HL-60/S4 (cell line): ENCODE results near the gene CUBN.

Source experiments
- in situ Hi-C: fragments of 300-500 bp; cut with MboI; formaldehyde crosslinking; loops from 2 replicates; pipeline ENCODE4 v1.14.3; 2022; ENCODE audit warnings: low sequenced_read_pairs

CUBN gene

DNA sequence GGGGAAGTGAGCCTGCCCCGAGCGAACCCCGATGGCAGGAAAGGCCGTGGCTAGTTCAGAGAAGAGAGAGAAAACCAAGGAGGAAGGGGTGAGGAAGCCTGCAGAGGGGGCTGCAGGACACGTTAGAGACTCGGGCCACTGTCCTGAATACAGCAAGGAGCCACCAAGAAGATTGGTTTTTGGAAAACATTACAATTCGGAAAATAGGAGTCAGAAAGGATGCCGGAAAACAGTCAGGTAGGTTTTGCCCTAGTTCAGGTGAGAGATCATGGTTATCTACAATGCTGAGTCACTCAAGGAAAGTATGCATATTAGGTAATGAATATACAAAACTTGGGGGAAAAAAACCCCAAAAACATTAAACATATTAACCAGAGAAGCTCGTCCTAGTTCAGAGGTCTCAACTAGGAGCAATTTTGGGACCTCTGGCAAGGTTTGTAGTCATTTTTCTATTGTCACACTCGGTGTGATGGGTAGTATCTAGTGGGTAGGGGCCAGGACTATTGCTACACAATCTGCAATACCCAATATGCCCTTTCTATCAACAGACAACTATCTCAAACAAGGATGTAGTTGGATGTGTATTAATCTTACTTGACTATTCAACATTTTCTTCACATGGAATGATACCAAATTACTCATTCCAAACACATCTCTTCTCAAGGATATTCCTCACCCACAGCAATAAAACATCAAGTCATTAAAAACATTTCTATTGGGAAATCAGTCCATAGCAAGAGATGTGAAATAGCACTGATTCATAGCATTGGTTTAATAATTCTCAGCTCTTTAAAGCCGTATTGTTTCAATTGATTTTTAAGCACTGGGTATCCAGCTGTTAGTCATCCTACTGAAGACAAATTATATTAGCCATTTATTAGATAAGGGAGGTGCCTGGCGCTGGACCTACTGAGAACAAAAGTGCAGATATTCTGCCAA is 238.0 kb downstream of the CUBN start:
- in situ Hi-C loops, result no loop called here

DNA sequence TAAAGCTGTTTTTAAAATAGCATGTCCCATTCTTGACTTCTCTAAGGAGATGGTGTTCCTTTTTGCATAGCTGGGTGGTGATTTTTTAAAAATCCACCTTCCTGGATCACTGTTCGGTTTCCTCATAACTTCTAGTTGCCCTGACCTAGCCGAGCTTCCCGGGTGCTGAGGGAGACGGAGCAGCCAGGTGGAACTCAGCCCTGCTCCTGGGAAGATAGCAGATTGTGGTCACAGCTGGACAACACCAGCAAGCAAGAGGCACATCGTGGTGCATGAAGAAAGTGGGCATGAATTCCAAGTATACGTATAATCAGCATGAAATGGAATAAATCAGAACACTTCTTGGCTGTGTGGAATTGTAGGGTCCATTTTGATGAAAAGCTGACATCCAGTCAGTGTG is 238.9 kb downstream of the CUBN start:
- in situ Hi-C loops, result no loop called here

DNA sequence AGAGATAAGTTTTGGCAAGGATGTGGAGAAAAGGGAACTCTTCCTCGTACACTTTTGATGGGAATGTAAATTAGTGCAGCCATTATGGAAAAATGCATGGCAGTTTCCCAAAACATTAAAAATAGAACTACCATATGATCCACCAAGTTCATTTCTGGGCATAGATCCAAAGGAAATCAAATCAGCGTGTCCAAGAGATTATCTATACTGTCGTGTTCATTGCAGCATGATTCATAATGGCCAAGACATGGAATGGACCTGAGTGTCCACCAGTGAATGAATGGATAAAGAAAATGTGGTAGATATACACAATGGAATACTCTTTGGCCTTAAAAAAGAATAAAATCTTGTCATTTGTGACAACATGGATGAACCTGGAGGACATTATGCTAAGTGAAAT is 242.0 kb downstream of the CUBN start:
- in situ Hi-C loops, result no loop called here

DNA sequence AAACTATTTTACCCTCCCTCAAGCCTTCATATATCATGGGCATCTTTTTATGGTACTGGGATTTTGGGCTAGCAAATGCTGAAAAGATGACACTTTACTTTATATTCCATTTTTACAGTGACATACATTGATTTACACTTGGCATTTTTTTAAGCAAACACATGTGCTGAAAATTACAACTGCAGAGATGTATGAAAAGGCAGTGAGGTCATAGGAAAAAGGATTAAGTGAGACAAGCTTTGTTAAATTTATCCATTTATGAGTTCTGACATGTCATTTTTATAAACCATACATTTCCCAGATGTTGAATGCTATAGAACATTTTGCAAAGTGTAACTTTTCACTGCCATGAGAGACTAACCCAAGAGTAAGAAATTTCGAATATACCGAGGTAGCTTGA is 243.6 kb downstream of the CUBN start:
- in situ Hi-C loops, result no loop called here

DNA sequence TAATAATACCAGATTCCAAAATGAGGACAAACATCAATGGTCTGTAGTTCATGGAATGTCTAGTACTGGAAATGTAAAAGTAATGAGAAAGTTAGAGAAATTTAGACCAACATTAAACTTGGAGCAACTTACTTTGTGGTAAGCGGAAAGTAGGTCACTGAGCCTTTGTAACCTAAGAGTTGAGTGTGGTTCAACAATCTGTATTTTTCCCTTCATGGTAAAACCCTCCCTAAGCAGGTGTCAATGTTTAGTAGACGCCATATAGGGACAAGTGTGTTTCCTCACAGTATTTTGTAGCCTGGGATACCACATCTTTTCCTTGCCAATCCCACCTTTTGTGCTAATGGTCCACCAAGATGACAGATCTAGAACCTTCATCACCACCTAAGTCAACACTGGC is 245.1 kb downstream of the CUBN start:
- in situ Hi-C loops, result no loop called here

DNA sequence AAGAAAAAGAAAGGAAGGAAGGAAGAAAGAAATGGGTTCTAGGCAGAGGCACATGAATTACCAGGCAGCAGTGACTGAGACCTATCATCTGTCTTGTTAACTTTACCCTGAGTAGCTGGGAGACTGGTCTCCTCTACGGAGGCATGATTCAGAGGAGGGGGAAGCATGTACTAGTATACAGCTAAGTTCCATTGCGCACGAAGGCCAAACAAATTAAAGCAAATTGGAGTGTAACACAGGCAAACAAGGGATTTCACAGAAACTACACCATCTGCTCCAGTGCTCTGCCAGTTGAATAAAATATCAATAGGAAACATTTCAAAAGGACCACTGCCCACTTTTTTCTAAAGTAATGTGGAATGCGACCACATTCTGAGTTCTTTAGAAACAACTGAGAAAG is 246.5 kb downstream of the CUBN start:
- in situ Hi-C loops, result no loop called here

DNA sequence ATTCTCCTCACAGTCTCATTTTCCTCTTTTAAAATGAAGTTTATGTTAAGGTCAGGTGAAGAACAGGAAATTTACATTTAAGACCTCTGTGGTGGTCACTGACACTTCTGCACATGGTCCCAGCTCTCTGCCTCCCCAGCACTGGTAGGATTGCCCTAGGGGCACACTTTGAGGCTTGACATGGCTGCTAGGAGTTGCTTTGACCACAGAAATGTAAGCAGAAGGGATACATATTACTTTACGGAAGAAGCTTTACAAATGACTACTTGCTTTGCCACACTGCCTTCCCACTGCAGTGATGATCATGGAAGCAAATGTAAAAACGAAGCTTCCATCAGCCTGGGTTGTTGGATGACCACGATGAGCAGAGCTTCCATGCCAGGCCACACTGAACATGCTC is 259.3 kb downstream of the CUBN start:
- in situ Hi-C loops, result no loop called here

DNA sequence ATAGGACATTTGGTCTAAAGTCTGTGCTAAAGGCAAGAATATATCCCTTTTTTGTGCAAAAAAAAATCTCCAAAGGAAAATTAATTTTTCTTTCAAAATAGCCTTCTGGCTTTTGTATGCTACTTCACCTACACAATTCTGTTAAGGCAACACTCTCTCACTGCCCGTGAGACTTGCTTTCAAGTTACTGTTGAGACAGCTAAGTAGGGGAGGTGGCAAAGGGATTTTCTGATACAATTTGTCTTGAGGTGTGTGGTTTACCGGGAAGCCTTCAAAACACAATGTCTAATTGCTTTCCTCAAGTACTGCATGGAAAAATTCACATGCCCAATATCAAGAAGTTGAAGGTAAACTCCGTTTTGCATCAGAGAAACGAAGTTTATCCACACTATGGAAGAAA is 261.6 kb downstream of the CUBN start:
- in situ Hi-C loops, result no loop called here

DNA sequence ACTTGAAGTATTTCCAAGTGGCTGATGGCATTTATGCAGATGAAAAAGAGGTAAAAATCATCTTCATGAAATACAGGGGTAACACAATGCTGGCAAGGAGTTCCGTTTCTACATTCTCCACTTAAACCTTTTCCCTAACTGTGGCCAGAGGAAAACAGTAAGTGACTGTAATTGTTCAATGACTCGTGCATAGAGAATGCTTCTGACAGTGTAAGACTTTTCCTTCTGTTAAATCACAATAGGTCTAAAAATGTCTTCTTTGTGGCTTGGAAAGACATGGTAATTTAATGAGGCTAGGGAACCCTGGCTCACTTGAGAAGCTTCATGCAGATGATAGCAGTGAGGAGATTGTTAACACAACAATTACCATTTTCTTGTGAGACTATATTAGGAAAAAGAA is 262.1 kb downstream of the CUBN start:
- in situ Hi-C loops, result no loop called here

DNA sequence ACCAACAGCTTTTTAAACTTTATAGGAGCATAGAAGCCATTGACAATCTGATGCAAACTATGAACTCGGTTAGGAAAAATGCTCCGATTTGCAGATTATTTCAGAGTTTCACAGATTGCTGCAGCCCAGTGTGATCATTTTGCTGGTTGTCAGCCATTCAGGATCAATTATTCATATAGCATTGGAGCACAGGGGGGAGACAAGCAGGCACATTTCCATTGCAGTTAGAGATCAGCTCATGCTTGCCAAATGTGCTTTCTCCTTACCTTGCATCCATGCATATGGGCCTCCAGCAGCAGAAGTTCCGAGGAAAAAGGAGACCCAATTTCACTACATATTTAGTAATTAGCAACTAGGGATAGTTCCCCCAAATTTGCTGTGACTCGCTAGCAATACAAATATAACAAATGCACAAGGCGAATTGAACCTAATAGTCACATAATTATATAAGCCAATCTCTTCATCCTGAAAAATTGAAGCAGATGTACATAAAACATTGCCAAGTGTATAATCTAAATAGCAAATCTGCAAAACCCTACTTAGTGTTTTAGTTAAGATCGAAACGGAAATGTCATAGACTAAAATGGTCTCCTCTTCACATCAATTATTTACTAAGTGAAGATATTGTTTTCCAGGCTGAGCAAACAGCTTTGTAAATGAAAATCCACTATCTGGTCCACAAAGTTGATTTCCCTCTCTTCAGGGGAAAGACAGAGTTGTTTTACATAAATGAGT is 262.9 kb downstream of the CUBN start:
- in situ Hi-C loops, result no loop called here

DNA sequence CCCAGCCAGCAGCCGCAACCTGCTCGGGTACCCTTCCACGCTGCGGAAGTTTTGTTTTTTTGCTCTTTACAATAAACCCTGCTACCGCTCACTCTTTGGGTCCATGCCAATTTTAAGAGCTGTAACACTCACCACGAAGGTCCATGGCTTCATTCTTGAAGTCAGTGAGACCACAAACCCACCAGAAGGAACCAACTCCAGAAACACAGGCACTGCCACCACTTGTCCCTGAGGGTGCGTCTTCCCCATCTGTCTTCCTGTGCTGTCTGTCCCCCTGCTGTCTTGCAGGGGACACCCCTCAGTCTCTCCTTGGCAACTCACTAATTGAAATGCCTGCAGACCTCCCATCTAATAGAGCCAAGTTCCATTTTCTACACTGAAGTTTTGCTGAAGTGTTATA is 263.8 kb downstream of the CUBN start:
- in situ Hi-C loops, result no loop called here

DNA sequence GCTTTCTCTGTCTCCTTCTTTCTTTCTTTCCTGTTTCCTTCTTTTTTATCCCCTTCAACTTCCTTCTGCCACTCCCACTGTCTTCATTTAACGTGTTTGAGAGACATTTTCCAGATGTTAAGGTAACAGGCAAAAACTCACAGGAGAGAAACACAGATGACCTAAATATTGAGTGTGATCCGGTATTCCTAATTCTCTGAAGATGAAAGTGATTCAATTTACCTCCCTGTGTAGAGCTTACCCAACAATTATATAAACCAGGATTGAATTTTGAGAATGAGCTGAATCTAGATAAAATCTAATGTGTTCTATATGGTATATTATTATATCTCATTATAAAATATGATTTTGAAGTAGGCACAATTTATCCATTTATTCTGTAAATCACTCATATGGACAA is 265.8 kb downstream of the CUBN start:
- in situ Hi-C loops, result no loop called here

DNA sequence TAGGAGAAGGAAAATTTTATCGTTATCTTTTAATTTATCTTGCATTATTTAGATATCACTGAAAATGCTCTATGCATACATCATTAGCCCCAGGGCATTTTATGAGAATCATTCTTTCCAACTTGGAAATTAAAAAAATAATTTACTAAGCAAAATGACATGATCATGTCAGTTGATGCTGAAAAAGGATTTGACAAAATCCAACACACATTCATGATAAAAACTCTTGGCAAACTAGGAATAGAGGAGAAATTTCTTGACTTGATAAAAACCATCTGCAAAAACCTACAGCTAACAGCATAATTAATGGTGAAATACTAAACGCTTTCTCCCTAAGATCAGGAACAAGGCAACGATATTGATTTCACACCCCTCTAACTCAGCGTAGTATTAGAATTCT is 272.2 kb downstream of the CUBN start:
- in situ Hi-C loops, result no loop called here

DNA sequence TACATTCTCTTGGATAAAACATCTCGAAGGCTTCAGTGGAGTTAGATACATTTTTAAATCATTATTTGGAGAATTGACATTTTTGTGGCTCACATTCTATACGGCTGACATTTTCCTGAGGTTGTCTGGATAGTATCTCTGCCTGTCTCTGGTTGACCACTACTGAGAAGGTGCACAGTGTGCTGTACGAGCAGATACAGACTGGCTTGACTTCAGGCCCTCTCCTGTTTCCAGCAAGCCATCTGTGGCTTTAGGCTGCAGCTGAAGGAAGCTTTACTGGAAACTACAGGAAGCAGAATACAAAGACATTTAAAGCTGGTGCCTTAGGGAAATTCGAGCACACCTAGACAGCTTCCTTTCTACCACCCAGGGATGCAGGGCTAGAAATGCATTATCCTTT is 273.0 kb downstream of the CUBN start:
- in situ Hi-C loops, result no loop called here

DNA sequence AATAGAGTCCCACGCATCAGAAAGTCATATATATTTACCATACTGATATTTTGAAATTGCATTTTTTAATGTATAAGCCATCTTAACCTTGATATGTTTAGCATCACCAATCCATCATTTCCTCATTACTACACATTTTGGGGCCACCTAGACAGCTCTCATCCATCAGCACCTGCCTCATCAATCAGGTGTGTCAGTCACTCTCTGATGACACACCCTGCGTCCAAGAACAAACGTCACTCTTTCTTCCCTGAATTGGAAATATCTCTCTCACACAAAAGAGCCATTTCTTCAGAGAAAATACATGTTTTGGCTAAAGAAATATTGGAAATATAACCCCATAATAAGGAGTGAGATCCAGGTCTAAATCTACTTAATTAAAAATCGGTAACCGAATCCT is 273.5 kb downstream of the CUBN start:
- in situ Hi-C loops, result no loop called here

DNA sequence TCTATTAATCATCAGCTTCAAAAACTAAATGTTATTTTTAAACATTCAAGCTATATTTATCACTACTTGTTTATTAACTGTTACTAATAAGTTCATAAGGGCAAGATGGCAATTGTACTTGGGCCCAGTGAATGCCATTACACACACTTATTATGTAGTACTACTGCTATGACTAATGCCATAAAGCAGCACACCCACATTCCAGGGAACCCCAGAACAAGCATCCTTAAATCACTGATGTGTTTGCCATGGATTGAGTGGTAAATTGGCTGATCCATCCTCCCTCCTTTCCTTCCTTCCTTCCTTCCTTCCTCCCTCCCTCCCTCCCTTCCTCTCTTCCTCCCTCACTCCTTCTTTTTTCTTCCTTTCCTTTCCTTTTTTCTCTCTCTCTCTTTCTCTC is 275.0 kb downstream of the CUBN start:
- in situ Hi-C loops, result no loop called here

DNA sequence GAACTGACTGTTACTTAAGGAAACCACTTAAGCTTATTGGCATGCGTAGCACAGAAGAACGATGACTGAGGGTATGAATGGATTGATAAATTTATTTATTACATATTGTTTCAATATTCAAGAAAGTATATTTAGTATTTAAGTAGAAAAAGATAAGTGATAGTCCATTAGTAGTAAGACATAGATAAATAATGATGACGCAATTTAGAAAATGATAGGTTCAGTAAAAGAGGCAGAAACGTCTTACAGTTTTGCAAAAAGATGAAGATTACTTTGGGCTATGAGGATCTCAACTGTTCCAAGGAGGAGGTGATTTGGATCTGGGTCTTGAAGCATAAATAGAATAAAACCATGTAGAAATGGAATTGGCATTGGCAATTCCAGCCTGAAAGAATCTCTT is 275.8 kb downstream of the CUBN start:
- in situ Hi-C loops, result no loop called here

DNA sequence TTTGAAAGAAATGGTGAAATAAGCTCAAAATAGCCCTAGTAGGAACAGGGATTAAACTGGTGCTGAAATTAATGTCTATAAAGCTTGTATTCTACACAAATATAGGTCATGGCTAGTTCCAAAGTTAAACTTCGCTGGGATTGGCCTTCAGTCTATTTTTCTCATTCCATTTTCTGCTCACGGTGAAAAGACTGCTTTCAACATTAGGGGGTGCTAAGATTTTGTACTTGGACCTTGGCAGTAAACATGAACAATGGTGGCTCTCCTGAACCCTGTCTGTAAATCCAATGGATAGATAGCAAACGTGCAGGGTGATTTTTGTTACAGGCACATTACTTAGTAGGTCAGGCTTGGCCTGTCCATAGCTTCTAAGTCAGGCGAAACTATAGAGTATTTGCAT is 276.4 kb downstream of the CUBN start:
- in situ Hi-C loops, result no loop called here

DNA sequence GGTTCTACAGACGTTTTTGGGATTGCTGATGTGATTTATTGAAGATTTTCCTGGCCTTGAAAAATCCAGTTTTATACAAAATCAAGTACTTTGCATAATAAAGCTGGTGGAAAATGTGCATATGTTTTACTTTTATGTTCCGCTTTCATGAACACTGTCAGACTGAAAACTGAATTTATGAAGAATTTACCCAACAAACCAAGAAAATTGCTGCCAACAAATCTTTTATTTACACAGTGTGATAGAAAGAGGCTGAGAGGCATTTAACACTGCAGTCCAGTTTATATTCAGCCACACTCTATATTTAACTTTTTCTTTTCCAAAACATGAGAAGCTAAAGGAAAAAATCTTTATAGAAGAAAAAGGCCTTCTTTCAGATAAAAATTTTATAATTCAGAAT is 277.0 kb downstream of the CUBN start:
- in situ Hi-C loops, result no loop called here

DNA sequence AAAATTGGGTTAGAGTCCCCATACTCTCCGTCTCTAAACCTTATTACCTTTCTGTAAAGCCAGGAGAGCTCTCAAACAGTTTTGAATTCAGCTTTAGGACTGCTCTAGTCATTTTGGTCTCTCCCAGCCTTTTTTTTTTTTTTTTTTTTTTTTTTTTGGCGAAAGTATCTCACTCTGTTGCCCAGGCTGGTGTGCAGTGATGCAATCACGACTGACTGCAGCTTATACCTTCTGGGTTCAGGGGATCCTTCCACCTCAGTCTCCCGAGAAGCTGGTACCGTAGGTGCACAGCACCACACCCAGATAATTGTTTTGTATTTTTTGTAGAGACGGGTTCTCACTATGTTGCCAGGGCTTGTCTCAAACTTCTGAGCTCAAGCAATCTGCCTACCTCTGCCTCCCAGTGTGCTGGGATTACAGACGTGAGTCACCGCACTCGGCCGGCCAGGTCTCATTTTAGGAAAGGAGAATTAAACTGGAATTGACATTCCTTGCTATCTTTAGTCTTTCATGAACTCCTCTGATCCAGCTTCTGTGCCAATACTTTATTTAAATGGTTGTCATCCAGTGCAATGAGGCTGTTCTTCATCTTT is 281.0 kb downstream of the CUBN start:
- in situ Hi-C loops, result loop anchor here (10.0 to 25.0 kb wide), 2 partner anchors 406 to 589 kb away; no protein-coding TSS in a partner anchor

DNA sequence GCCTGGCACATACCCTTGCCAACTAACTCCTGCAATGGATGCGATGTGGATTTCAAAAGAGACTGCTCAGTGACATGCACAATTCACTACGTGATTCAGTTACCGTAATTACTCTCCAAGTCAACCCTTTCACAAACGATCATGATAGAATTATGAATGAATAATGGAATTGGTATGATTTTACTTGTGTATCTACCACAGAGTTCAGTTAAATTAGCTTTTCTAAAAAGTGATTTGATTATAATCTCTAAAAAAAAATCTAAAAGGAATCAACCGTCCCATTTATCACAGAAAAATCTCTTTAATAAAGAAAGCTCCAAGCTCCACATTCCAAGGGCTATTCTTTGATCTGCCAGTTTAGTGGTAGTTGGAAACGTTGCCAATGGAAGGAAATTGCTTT is 282.0 kb downstream of the CUBN start:
- in situ Hi-C loops, result loop anchor here (10.0 to 25.0 kb wide), 2 partner anchors 407 to 590 kb away; no protein-coding TSS in a partner anchor

DNA sequence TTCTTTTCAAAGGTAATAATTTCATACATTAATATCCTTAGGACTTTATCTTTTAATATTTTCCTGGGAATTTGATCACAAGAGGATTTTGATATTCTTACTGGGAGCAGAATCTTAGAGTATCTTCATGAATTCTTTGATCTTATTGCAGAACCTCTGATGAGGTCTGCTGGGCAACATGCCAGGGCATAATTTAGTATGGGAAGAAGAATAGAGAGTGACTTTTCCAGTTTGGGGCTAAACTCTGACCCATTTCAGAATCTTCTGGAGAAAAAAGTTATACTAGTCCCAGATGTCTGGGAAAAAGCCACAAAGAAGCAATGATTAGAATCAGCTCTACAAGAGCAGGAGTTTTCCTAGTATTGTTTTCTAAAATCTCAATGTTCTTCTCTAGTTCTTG is 284.4 kb downstream of the CUBN start:
- in situ Hi-C loops, result loop anchor here (10.0 to 25.0 kb wide), 2 partner anchors 410 to 592 kb away; no protein-coding TSS in a partner anchor
